HepG2 (cell line): ENCODE measurements around the gene MAGIX. TPM values are rescaled to one million over a fixed set of nuclear protein-coding genes. Genes with fewer than 3 reads are reported as not detected.

Experiments used
- ISL2 ChIP-seq: sonication (generic); formaldehyde crosslinking; IDR thresholded peaks from 2 replicates; pipeline ENCODE4 v1.5.0; 2020; ENCODE audit warnings: missing genetic modification reagents
- JUN ChIP-seq: sonication (generic); formaldehyde crosslinking; IDR thresholded peaks from 2 replicates; pipeline ENCODE4 v1.4.0; 2020; ENCODE audit warnings: mild to moderate bottlenecking, missing genetic modification reagents
- KLF16 ChIP-seq, 2 experiments: sonication (generic) in 1 of 2; formaldehyde crosslinking in 1 of 2; IDR thresholded peaks; 2 replicates each; pipeline versions ENCODE4 v1.6.1 to v1.8.0; 2016 to 2023; ENCODE audit warnings: missing genetic modification reagents in 2 of 2, missing compliant biosample characterization in 1 of 2
- MAFK ChIP-seq, 2 experiments: IDR thresholded peaks in 1 of 2; conservative IDR thresholded peaks in 1 of 2; 2 replicates each; pipeline ENCODE4 v1.6.1; 2011; ENCODE audit warnings: improper control_type of control experiment in 2 of 2, low read length in 2 of 2
- PRDM4 ChIP-seq: sonication (generic); formaldehyde crosslinking; IDR thresholded peaks from 2 replicates; pipeline ENCODE4 v1.9.0; 2021; ENCODE audit warnings: missing genetic modification reagents, borderline replicate concordance
- RBM39 ChIP-seq: fragments of 200-400 bp; formaldehyde crosslinking; IDR thresholded peaks from one replicate; pipeline ENCODE4 v1.6.1; 2018; ENCODE audit warnings: antibody characterized with exemption, mild to moderate bottlenecking, low read depth, low read length; ENCODE audit not compliant: poor library complexity, severe bottlenecking
- SETDB1 ChIP-seq: sonication (generic); formaldehyde crosslinking; IDR thresholded peaks from 2 replicates; pipeline ENCODE4 v1.5.1; 2020; ENCODE audit warnings: missing genetic modification reagents, mild to moderate bottlenecking, borderline replicate concordance
- SIN3B ChIP-seq: fragments of 150-350 bp; IDR thresholded peaks from 2 replicates; pipeline ENCODE4 v1.6.1; 2014; ENCODE audit warnings: low read length
- SMARCE1 ChIP-seq: fragments of 450-650 bp; IDR thresholded peaks from 2 replicates; pipeline ENCODE4 v1.6.1; 2017; ENCODE audit warnings: borderline replicate concordance
- SP5 ChIP-seq: IDR thresholded peaks from 2 replicates; pipeline ENCODE4 v1.6.1; 2016; ENCODE audit warnings: low read depth, borderline replicate concordance
- TBX2 ChIP-seq: sonication (generic); formaldehyde crosslinking; IDR thresholded peaks from 2 replicates; pipeline ENCODE4 v1.5.0; 2020; ENCODE audit warnings: missing genetic modification reagents, mild to moderate bottlenecking, borderline replicate concordance
- ZFX ChIP-seq: sonication (generic); formaldehyde crosslinking; IDR thresholded peaks from 2 replicates; pipeline ENCODE4 v1.4.0; 2020; ENCODE audit warnings: mild to moderate bottlenecking, low read depth, missing genetic modification reagents, moderate library complexity
- ZNF33A ChIP-seq: sonication (generic); formaldehyde crosslinking; IDR thresholded peaks from 2 replicates; pipeline ENCODE4 v1.5.1; 2020; ENCODE audit warnings: missing genetic modification reagents, mild to moderate bottlenecking, moderate library complexity, borderline replicate concordance
- ZNF552 ChIP-seq: sonication (generic); formaldehyde crosslinking; IDR thresholded peaks from 2 replicates; pipeline ENCODE4 v1.9.0; 2022; ENCODE audit warnings: missing genetic modification reagents, mild to moderate bottlenecking, borderline replicate concordance
- ZNF557 ChIP-seq: sonication (generic); formaldehyde crosslinking; IDR thresholded peaks from 2 replicates; pipeline ENCODE4 v1.4.0; 2020; ENCODE audit warnings: missing genetic modification reagents
- ZNF558 ChIP-seq: sonication (generic); formaldehyde crosslinking; IDR thresholded peaks from 2 replicates; pipeline ENCODE4 v1.9.0; 2022; ENCODE audit warnings: mild to moderate bottlenecking, missing genetic modification reagents, borderline replicate concordance
- ZNF644 ChIP-seq: IDR thresholded peaks from 2 replicates; pipeline ENCODE4 v1.6.1; 2016; ENCODE audit warnings: low read depth
- polyA plus RNA-seq, 8 experiments: library from polyadenylated mRNA; depleted of rRNA in 3 of 8; stranded (reverse) in 7 of 8; unstranded in 1 of 8; fragments of >200 nt; fragmentation: Illumina TruSeq in 4 of 8; extraction: Trizol in 4 of 8; gene quantifications; 2 replicates each; pipeline versions ENCODE4 v1.2.1 to v1.2.3, GENCODE V29; 2011 to 2016; ENCODE audit warnings: low read depth in 4 of 8, missing spikeins in 1 of 8, mixed read lengths in 1 of 8; ENCODE audit not compliant: insufficient read depth in 1 of 8
- total RNA-seq, 5 experiments: library from RNA; depleted of rRNA; stranded (reverse); fragments of >200 nt; fragmentation: Illumina TruSeq; extraction: Trizol; gene quantifications; 2 replicates each; pipeline ENCODE4 v1.2.3, GENCODE V29; 2016; ENCODE audit warnings: low read depth in 1 of 5
- TF ChIP-seq, protein P1 (sequence below): IDR thresholded peaks from 2 replicates; pipeline ENCODE4 v1.6.1; 2018; ENCODE audit warnings: missing genetic modification reagents
- TF ChIP-seq, protein P2 (sequence below): sonication (generic); formaldehyde crosslinking; IDR thresholded peaks from 2 replicates; pipeline ENCODE4 v1.4.0; 2020; ENCODE audit warnings: missing genetic modification reagents
- TF ChIP-seq, protein P3 (sequence below): sonication (generic); formaldehyde crosslinking; IDR thresholded peaks from 2 replicates; pipeline ENCODE4 v1.8.1; 2022; ENCODE audit warnings: mild to moderate bottlenecking, missing genetic modification reagents
- TF ChIP-seq, protein P4 (sequence below): sonication (generic); formaldehyde crosslinking; IDR thresholded peaks from 2 replicates; pipeline ENCODE4 v1.8.1; 2023; ENCODE audit warnings: mild to moderate bottlenecking, missing genetic modification reagents

MAGIX gene
- total and polyA plus RNA-seq, 2 of the 13 experiments (the other 11 are each of a cell fraction or from before 2014, with no cell fraction given) = 0.63 to 1.2 TPM

- TF ChIP-seq PRDM4 (CRISPR knock-in tag) = no peak
- TF ChIP-seq, protein P1, sequence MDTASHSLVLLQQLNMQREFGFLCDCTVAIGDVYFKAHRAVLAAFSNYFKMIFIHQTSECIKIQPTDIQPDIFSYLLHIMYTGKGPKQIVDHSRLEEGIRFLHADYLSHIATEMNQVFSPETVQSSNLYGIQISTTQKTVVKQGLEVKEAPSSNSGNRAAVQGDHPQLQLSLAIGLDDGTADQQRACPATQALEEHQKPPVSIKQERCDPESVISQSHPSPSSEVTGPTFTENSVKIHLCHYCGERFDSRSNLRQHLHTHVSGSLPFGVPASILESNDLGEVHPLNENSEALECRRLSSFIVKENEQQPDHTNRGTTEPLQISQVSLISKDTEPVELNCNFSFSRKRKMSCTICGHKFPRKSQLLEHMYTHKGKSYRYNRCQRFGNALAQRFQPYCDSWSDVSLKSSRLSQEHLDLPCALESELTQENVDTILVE (CRISPR knock-in tag) = no peak
- TF ChIP-seq, protein P2, sequence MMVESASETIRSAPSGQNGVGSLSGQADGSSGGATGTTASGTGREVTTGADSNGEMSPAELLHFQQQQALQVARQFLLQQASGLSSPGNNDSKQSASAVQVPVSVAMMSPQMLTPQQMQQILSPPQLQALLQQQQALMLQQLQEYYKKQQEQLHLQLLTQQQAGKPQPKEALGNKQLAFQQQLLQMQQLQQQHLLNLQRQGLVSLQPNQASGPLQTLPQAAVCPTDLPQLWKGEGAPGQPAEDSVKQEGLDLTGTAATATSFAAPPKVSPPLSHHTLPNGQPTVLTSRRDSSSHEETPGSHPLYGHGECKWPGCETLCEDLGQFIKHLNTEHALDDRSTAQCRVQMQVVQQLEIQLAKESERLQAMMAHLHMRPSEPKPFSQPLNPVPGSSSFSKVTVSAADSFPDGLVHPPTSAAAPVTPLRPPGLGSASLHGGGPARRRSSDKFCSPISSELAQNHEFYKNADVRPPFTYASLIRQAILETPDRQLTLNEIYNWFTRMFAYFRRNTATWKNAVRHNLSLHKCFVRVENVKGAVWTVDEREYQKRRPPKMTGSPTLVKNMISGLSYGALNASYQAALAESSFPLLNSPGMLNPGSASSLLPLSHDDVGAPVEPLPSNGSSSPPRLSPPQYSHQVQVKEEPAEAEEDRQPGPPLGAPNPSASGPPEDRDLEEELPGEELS (CRISPR knock-in tag) = no peak
- TF ChIP-seq ZNF558 (CRISPR knock-in tag) = no peak
- TF ChIP-seq JUN (CRISPR knock-in tag) = no peak
- TF ChIP-seq ZNF644 (CRISPR knock-in tag) = no peak
- TF ChIP-seq SETDB1 (CRISPR knock-in tag) = no peak
- TF ChIP-seq MAFK (conservative IDR thresholded peaks at IDR 0.05 in 1 of 2, IDR thresholded peaks at IDR 0.05 in 1 of 2; ENCODE audit: low read length in 2 of 2) = no peak
- no peak for TF ChIP-seq SIN3B
- no peak for TF ChIP-seq ZNF557
- TF ChIP-seq, protein P3, sequence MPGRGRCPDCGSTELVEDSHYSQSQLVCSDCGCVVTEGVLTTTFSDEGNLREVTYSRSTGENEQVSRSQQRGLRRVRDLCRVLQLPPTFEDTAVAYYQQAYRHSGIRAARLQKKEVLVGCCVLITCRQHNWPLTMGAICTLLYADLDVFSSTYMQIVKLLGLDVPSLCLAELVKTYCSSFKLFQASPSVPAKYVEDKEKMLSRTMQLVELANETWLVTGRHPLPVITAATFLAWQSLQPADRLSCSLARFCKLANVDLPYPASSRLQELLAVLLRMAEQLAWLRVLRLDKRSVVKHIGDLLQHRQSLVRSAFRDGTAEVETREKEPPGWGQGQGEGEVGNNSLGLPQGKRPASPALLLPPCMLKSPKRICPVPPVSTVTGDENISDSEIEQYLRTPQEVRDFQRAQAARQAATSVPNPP (CRISPR knock-in tag) = no peak
- no peak for TF ChIP-seq ZNF33A (CRISPR knock-in tag)
- TF ChIP-seq SP5 (CRISPR knock-in tag) = peak; percentile 71; the same call in 1 of the 2 replicates
- no peak; the same call in 1 of the 2 replicates for TF ChIP-seq TBX2 (CRISPR knock-in tag)
- TF ChIP-seq SMARCE1 = no peak
- no peak for TF ChIP-seq ISL2 (CRISPR knock-in tag)
- no peak for TF ChIP-seq ZNF552
- TF ChIP-seq, protein P4, sequence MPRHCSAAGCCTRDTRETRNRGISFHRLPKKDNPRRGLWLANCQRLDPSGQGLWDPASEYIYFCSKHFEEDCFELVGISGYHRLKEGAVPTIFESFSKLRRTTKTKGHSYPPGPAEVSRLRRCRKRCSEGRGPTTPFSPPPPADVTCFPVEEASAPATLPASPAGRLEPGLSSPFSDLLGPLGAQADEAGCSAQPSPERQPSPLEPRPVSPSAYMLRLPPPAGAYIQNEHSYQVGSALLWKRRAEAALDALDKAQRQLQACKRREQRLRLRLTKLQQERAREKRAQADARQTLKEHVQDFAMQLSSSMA (CRISPR knock-in tag) = no peak
- TF ChIP-seq ZFX (CRISPR knock-in tag) = peak; percentile 61; the same call in 1 of the 2 replicates
- 0 out of 4 replicates have a peak, but pooled peaks of 1 of the 2 experiments have one; percentile 39 for TF ChIP-seq KLF16 (CRISPR knock-in tag; IDR thresholded peaks at IDR 0.05)
- TF ChIP-seq RBM39 = peak; percentile 69
These were observed 23.8 kb downstream of the MAGIX start, which contains the start of gene PRICKLE3 (continued) for GRCh38 chrX:49186125-49187027.
